Effector memory CD4-positive, alpha-beta T cell (primary cell): ENCODE data around the gene NGF.

Experiments
- DNase-seq, 3 donors: peaks; one replicate each; pipeline ENCODE4 v3.0.0-alpha.2; 2020
- H3K27ac ChIP-seq: 2 replicates; pipeline ENCODE4 v1.7.0; 2013; ENCODE audit warnings: mild to moderate bottlenecking, low read length, moderate library complexity; ENCODE audit not compliant: insufficient read depth, poor library complexity, severe bottlenecking
- H3K27me3 ChIP-seq: replicated peaks from 2 replicates; pipeline ENCODE4 v1.7.0; 2013; ENCODE audit warnings: mild to moderate bottlenecking, low read length; ENCODE audit not compliant: insufficient read depth, control insufficient read depth, poor library complexity, severe bottlenecking
- H3K36me3 ChIP-seq: 2 replicates; pipeline ENCODE4 v1.7.0; 2013; ENCODE audit warnings: mild to moderate bottlenecking, low read length, moderate library complexity; ENCODE audit not compliant: control insufficient read depth, insufficient read depth
- H3K4me1 ChIP-seq: 2 replicates; pipeline ENCODE4 v1.7.0; 2013; ENCODE audit warnings: low read length, mild to moderate bottlenecking; ENCODE audit not compliant: control insufficient read depth, insufficient read depth, poor library complexity, severe bottlenecking
- H3K4me3 ChIP-seq: 2 replicates; pipeline ENCODE4 v1.7.0; 2013; ENCODE audit warnings: low read length, low read depth, mild to moderate bottlenecking; ENCODE audit not compliant: insufficient read depth, poor library complexity, severe bottlenecking
- H3K9me3 ChIP-seq: 2 replicates; pipeline ENCODE4 v1.7.0; 2013; ENCODE audit warnings: mild to moderate bottlenecking, low read length, moderate library complexity; ENCODE audit not compliant: control insufficient read depth

NGF gene

DNA sequence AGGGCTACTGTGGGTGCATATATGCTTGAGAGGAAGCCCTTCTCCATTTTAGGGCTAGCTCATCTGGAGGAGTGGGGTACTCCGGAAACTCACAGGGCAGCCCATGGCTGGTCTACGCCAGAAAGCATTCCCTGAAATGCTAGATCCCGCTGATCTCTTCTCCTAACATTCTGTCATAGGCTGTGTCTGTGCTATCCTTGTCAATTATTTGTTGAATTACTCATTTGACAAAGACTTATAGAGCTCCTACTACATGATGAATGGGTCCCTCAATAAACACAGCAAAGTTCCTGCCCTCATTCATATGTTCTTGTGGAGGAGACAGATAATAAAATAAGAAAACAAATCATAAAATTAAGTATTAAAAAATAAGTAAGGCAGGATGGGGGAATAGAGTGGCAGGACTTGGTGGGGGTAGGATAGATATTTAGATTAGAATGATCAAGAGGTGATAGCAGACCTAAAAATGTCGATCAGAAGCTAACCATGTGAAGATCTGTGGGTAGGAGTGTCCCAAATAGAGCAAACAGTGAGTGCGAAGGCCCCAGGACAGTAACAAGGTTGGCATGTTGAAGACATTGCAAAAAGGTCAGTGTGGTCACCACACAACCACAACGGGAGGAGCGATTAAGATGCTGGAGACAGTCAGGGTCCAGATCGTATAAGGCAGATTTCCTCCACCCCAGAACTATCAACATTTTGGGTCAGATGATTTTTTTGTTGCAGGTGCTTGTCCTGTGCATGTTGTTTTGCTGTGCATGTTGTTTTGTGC is 13.2 kb downstream of the NGF start:
- Histone ChIP-seq H3K36me3 (no peaks in the 10 kb centered on the region), H3K9me3 (no peaks in the 10 kb centered on the region), H3K27ac (no peak overlapping the region), H3K4me1 (no peaks in the 10 kb centered on the region), H3K4me3 (no peak overlapping the region), H3K27me3 (no peaks in the 10 kb centered on the region)
- no peak for DNase-seq

DNA sequence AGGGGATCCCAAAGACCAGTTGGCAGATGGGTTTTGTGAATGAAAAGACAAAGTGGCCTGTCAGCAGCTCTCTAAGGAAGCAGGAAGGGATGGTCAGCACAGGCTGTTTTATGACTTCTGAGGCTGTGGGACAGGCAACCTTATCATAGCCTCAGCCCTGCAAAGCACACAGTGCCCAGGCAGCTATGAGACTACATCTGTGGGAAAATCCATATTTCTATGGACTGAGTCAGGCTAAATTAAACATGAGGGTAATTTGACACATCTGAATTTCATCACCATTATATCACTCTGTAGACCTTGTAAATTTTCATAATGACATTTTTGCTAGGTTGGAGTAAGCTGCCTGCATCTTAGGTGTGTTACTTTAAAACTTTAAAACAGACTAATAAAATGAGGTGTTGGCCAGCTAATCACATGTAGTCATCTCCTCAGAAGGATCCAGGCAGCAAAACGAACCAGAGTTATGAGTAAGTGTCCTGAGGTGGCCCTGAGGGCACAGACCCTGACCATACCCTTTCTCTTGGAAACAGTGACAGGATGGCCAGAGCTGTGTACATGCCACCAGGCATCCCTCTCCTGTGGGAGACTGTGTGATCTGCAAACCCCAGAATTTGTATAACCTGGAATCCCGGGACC is 14.6 kb downstream of the NGF start:
- Histone ChIP-seq H3K4me3 (no peak overlapping the region), H3K27ac (no peak overlapping the region), H3K27me3 (no peaks in the 10 kb centered on the region), H3K4me1 (no peaks in the 10 kb centered on the region), H3K36me3 (no peaks in the 10 kb centered on the region), H3K9me3 (no peaks in the 10 kb centered on the region)
- DNase-seq: no peak

- Histone ChIP-seq H3K4me1 (no peaks in the 10 kb centered on the region), H3K36me3 (no peaks in the 10 kb centered on the region), H3K9me3 (no peaks in the 10 kb centered on the region), H3K27me3 (no peaks in the 10 kb centered on the region), H3K27ac (no peak overlapping the region), H3K4me3 (no peak overlapping the region)
- no peak for DNase-seq
Measured at GRCh38 chr1:115322631-115323030, 15.4 kb downstream of the NGF start.

GRCh38 chr1:115320377-115320776 is 17.7 kb downstream of the NGF start:
- no peak for DNase-seq
- Histone ChIP-seq H3K27ac (no peak overlapping the region), H3K4me1 (no peaks in the 10 kb centered on the region), H3K36me3 (no peaks in the 10 kb centered on the region), H3K4me3 (no peak overlapping the region), H3K9me3 (no peaks in the 10 kb centered on the region), H3K27me3 (no peaks in the 10 kb centered on the region)

GRCh38 chr1:115319706-115320105 is 18.3 kb downstream of the NGF start:
- Histone ChIP-seq H3K36me3 (no peaks in the 10 kb centered on the region), H3K9me3 (no peaks in the 10 kb centered on the region), H3K4me1 (no peaks in the 10 kb centered on the region), H3K4me3 (no peak overlapping the region), H3K27ac (no peak overlapping the region), H3K27me3 (no peaks in the 10 kb centered on the region)
- DNase-seq: no peak

DNA sequence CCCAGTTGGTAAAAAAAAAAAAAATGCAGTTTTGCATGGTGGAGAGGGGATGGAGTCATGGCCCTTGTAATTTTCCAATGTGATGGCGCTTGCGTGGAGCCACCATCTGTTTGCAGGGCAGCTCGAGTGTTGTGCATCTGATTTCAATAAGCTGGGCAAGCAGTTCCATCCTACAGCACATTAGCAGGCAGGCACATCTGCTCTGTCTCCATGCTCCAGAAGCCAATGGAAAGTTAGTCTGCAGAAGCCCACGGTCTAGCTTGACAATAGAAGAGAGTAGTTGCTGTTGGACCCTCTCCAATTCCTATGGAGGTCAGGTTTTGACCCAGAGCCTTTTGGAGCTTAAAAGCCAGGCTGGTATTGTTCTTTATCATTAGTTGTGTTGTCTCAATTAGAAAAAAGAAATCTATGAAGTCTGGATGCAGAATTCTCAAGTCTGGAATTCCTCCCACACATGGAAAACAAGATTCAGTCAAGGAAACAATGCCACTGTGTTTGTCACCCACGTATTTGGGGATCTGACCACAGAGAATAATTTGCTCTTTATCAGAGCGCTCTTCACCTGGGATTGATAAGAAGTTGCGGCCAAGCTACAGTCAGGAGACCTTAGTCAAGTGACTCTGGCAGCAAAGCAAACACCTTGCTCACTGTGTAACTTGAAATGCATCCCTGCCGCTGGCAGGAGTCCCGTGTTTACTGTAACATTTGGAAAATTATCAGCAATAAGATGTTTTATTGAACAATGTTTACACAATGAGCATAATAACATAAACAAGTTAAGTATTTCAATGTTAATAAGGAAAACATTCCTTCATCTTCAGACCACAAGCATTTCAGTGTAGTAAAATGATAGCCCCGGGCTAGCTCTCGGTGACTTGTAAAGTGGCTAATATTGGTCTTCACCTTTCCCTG is 20.7 kb downstream of the NGF start:
- no peaks in the 10 kb centered on the region for H3K27me3 ChIP-seq
- no peak for DNase-seq
- no peaks in the 10 kb centered on the region for H3K36me3 ChIP-seq
- no peaks in the 10 kb centered on the region for H3K9me3 ChIP-seq
- H3K4me1 ChIP-seq: no peaks in the 10 kb centered on the region
- H3K4me3 ChIP-seq: no peak overlapping the region
- no peak overlapping the region for H3K27ac ChIP-seq

DNA sequence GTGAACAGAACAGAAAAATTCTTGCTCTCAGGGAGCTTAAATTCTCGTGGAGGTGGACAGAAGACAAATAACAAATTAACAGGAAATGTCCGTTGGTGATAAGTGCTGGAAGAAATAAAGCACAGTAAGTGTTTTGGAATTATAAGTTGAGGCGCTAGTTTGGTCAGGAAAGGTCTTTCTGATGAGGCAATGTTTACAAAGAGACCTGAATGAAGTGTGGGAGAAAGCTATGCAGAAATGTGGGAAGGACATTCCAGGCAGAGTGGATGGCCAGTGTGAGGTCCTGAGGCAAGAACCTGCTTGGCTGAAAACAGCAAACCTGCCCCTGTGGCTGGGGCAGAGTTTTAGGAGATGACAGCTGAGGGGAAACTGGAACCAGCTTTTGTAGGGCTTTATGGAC is 23.3 kb downstream of the NGF start:
- Histone ChIP-seq H3K36me3 (no peaks in the 10 kb centered on the region), H3K27me3 (no peaks in the 10 kb centered on the region), H3K4me3 (no peak overlapping the region), H3K27ac (no peak overlapping the region), H3K9me3 (no peaks in the 10 kb centered on the region), H3K4me1 (no peaks in the 10 kb centered on the region)
- DNase-seq: no peak

DNA sequence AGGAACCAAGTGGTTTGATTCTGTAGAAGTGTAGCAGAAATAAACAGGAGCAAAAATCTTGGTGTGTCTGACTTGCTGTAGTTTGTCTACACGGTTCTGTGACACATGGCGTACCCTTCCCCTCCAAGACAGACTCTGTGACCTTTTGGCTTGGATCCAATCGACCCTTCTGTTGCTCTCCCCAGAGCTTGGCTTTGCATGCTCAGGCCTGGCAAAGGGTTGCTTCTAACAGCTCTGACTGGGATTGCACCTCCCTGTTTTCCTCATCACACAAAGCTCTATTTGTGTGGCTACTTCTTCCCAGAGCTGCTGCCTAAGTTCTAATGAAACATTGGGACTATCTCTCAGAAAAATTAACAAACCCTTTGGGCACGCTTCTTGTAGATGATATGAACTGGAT is 24.0 kb downstream of the NGF start:
- no peak overlapping the region for H3K4me3 ChIP-seq

GRCh38 chr1:115313182-115313581 is 24.9 kb downstream of the NGF start:
- no peak overlapping the region for H3K4me3 ChIP-seq
- no peaks in the 10 kb centered on the region for H3K36me3 ChIP-seq
- no peaks in the 10 kb centered on the region for H3K9me3 ChIP-seq
- no peaks in the 10 kb centered on the region for H3K27me3 ChIP-seq
- no peak overlapping the region for H3K27ac ChIP-seq
- H3K4me1 ChIP-seq: no peaks in the 10 kb centered on the region
- DNase-seq: no peak

More for the DNA sequence above, 24.0 kb downstream of the NGF start:
- Histone ChIP-seq H3K27ac (no peak overlapping the region), H3K27me3 (no peaks in the 10 kb centered on the region), H3K4me1 (no peaks in the 10 kb centered on the region), H3K9me3 (no peaks in the 10 kb centered on the region), H3K36me3 (no peaks in the 10 kb centered on the region)
- DNase-seq: no peak

DNA sequence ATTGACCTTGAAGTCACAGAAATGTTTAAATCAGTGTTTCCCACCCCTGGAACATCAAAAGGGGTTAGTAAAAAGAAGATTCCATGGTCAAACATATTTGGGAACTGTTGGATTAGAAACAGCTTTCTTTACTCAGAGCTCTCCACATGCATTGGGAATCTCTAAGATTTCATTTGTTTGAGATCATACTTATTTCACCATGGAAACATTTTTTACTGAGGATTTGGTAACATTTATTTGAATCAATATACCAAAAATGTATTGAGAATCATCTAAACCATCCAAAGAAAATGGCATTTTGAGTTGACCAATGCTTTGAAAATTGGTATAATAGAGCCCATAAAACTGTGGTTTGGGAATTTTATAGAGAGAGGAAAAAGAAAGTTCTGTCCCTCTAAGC is 25.3 kb downstream of the NGF start:
- Histone ChIP-seq H3K4me1 (no peaks in the 10 kb centered on the region), H3K9me3 (no peaks in the 10 kb centered on the region), H3K27ac (no peak overlapping the region), H3K36me3 (no peaks in the 10 kb centered on the region), H3K27me3 (no peaks in the 10 kb centered on the region), H3K4me3 (no peak overlapping the region)
- DNase-seq: no peak
